Measurements from ENCODE around the gene TMEM106C.

The TMEM106C gene, protein sequence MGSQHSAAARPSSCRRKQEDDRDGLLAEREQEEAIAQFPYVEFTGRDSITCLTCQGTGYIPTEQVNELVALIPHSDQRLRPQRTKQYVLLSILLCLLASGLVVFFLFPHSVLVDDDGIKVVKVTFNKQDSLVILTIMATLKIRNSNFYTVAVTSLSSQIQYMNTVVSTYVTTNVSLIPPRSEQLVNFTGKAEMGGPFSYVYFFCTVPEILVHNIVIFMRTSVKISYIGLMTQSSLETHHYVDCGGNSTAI

DNA sequence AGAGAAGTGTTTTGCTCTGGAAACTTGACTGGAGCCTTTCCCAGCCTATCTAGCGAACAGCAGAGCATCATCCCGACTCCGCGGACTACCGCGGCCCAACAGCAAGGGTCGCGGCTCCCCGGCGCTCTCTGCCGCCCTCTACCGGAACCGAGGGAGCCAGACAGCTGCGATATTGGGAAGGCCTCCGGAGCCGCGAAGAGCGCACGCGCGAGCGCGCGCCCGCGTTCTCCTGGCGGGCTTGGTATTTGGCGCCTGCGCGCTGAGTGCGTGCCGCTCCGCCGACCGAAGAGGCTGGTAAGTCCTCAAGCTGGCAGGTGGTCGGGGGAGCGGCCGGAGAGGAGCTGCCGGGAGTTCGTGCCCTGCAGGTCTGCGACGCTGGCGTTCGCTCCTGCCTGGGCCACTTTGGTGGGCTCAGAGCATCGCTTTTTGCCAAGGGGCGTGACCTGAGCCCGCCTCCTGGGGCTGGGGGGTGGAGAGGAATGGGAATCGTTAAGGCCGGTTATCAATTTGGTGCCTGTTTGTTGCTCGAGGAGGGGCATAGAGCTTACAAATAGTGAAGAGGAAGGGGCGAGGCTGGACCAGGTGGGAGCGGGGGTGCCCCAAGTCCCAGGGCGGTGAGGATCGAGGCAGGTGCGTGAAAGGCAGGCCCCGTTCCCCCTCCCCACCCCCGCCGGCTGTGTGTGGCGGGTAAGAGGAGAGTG lies at the start of gene TMEM106C:
TMEM106C (plus strand) TSS at position 257 of the 701 bp plus-strand sequence. CDS start 641 bp downstream, outside the sequence.
- peak; percentile 81 for DNase-seq

DNA sequence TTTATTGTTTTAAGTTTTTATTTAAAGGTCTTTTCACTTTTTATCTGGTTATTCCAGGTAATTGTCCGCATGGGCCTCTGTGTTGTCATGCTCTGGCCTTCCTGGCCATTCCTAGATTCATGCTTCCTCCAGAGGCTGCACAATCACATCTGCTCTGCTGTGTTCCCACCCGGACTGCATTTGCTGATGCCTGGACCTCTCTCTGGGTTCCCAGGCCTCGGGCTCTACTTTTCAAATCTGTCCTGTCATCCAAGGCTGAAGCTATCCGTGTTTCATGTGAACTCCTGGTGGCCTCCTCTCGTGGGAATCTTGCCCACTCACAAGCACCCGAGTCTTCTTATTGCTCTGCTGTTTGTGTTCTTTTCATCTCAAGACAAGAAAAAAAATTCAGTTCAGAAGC lies 42.5 kb upstream of the TMEM106C start:
- no peak for DNase-seq

DNA sequence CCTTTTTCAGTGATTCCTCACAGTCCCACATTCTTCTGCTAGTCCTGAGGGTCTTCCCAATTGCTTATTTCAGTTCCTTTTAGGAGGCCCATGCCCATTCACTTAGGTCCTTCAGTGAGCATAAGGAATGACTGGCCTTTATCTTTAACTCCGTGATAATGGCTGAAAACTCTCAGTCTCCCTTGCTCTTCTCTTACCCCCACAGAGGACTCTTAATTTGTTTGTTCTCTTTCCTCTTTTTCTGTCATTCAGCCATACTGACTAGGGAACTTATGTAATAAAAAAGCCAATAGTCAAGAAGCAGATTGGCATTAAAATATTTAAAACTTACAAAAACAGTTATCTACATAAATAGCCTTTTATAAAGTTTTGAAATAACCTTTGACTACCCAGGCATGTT lies 41.5 kb upstream of the TMEM106C start:
- no peak for DNase-seq

DNA sequence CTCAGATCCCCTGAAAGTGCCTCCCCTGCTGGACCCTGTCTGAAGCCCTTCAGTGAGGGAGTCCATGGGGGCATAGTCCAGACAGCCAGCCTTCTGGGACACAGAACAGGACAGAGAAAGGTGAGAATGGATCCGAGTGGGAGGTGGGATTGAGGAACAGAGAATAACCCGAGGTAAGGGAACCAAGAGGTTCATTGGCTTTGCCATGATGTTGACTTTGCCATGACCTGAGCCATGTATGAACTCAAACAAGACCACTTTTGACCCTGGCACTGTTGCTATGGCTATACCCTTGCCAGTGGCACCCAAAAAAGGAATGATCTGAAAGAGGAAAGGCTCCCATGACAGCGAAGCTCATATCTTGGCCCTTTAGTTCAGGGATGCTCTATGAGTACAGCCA lies 36.0 kb upstream of the TMEM106C start:
- DNase-seq, result no peak

DNA sequence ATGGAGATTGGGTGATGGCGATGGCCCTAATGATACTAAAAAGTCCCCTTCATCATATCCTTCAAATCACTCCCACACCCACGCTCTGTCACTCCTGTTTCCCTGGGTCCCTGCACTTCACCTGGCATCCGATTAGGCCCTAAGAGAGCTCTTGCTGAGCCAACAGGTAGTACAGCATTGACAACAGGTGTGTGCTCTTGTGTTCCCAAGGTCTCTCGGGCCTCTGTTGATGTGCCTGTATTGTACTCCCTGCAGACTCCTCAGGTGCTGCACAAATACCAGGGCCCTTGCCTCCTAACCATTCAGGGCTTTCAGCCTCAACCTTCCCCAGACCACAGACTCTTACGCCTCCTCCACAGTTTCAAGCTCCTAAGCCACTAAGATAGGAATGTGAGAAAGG lies 32.8 kb upstream of the TMEM106C start:
- no peak for DNase-seq

DNA sequence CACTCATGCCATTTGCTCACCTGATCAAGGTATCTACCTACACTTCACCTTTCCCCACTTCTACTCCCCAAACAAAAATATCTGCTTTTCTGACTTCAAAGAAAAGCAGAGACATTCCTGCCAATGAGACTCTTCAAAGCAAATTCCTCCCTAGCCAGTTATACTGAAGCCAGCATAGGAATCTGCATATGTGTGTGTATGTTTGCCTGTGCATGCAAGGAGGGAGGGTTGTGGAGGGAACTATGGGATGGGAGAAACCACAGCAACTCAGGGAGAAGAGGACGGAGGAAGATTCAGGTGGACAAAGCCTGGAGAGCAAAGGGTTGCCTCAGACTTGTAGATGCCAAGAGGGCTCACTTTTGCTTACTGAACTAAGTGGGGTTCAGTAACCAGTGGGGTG lies 32.2 kb upstream of the TMEM106C start:
- no peak for DNase-seq

DNA sequence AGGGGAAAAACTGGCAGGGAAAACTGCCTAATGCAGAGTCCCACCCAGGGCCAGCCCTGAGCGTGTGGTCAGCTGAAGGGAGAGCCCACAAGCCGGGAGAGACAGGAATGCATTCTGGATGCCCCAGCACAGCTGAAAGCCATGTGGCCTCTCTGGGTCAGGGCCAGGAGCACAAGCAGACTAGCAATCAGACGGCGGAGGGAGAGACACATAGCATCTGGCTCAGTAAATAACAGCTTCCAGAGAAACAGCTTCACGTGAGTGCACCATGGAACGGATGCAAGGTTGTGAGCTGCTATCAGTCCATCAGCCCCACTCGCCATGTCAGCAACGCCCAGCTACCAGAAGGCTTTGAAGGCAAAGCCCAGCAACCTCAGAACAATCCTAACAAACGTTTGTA lies 28.2 kb upstream of the TMEM106C start:
- DNase-seq, result peak; percentile 67

DNA sequence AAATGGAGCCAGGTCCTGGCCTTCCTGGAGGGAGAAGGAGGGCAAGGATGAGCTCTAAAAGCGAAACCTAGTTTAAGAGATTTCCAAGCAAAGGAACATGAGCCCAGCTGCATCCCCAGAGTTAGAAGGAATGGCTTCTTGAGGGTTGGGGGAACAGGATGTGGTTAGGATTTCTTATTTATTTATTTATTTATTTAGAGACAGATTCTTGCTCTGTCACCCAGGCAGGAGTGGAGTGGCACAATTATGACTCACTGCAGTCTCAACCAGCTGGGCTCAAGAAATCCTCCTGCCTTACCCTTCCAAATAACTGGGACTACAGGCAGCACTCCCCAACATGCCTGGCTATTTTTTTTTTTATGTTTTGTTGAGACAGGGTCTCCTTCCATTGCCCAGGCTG lies 25.3 kb upstream of the TMEM106C start:
- no peak for DNase-seq

DNA sequence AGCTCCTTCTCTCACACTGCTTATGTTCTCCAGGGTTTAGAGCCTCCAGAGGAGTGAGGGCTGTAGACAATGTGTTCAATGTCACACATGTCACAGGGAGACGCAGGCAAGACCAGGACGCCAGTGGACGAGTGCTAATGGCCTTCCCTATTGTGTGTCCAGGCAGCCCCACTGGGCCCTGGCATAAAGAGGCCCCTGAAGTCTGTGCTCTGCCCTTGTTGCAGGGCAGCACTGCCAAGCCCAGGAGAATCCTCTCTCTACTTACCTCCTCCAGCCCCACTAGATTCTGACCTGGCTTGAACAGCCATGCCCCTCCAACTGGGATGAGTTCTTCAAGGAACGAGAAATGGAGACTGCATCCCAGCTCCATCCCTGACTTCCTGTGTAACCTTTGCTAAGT lies 24.8 kb upstream of the TMEM106C start:
- DNase-seq, result no peak

DNA sequence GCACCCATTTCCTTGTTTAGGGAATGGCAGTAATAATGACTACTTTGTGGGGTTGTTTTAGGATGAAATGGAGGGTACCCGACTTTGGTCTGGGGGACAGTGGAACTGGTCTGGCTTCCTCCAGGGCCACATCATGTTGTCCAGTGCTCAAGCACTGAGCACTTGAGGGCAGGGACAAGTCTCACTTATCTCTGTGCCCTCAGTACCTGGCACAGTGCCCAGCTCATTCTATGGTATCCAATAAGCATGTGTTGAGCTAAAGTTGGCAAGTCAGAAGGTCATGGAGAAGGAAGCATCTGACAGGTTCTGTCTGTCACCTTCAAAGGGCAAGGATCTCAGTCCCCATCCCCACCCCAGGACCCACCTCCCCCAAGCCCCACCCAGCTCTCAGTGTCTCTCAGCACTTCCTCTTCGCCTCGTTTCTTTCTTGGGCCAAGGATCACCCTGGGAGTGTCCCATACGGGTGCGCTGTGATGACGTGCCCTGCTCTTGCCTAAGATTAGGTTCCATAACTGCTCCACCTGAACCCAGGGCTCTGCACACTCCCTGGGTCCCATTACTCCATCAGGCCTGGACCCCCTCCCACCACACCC lies 24.3 kb upstream of the TMEM106C start:
- no peak for DNase-seq

DNA sequence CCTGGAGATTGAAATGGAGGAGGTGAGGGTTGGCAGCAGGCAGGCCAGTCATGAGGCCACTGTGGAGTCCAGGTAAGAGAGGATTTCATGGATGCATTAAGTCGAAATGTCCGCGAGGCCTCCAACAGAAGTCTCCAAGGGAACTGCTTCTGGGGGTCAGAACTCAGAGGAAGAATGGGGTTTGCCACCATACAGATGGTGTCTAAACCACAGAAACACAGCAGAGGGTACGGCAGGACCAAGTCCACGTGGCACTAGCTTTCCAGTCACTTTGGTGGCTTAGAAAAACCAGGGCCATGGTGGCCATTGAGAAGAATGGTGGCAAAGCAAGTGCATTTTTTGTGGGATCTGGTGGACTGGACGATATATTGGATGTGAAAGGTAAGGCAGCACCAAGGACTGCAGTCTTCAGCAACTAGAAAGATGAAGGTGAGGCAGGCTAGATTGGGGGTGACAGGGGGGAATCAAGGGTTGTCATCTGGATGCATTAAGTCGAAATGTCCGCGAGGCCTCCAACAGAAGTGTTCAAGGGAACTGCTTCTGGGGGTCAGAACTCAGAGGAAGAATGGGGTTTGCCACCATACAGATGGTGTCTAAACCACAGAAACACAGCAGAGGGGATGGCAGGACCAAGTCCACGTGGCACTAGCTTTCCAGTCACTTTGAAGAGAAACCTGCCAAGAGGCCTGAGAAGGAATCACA lies 22.5 kb upstream of the TMEM106C start:
- DNase-seq, result no peak

DNA sequence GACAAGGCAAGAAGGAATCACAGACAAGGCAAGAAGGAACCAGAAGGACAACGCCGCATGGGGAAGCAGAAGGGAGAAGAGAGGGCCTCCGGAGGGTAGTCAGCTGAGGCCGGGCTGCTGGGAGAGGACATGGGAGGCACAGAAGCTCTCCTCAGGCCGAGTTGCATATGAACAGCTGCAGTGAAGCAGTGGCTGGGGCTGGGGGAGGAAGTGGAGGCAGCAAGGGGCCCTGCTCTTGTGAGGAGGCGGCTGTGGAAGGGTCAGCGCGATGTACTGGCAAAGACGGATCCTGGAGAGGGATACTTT lies 22.0 kb upstream of the TMEM106C start:
- DNase-seq, result no peak

DNA sequence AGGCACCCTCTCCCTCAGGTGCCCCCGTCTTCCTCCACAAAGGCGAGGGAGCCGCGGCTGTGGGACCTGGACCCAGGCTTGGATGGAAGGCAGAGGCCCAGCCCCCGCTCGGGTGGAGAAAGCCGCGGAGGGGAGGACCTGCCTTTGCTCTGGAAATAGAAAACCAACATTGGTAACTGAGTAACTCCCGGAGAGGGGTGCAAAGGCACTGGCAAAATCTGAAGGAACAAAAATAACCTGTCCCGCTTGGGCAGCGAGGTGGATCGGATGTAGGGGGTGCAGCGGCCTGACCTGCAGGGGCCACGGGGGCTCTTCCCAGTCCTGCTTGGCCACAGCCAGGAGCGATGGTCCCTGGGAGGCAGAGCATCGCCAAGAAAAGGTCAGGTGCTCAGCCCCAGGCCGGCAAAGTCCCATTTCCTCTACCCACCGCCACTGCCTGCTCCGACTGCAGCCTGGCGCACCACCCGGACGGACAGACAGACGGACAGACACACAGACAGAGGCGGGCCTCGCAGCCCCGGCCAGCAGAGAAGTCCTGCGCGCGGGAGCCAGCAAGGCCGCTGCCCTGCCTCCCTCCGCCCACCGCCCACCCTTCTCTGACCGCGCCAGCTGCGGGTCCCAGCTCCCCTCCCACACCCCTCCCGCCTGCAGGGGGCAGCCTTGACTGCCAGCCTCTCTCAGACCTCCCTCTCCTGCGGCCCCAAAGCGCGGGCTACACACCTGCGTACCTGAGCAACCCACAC lies 21.4 kb upstream of the TMEM106C start:
- DNase-seq, result no peak

DNA sequence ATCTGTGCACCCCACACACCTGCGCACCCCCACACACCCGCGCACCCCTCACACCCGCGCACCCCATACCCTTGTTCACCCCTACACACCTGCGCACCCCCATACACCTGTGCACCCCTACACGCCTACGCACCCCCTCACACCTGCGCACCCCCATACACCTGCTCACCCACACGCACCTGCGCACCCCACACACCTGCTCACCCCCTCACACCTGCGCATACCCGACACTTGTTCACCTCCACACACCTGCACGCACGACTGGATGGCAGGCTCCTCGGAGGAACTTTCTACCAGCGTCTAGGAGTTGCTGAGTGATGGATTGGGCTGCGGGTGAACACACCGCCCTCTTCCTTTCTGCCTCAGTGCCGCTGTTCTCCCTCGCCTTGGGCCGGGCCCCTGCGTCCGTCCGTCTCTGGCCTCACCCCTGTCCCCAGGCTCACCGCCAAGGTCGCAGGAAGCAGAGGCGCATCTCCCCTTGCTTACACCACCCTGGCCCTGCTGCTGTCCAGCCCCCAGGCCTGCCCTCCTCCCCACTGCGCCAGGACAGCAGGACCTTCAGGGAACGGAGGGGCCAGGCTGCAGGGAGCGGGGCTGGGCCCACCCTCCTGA lies 20.7 kb upstream of the TMEM106C start:
- DNase-seq, result no peak

DNA sequence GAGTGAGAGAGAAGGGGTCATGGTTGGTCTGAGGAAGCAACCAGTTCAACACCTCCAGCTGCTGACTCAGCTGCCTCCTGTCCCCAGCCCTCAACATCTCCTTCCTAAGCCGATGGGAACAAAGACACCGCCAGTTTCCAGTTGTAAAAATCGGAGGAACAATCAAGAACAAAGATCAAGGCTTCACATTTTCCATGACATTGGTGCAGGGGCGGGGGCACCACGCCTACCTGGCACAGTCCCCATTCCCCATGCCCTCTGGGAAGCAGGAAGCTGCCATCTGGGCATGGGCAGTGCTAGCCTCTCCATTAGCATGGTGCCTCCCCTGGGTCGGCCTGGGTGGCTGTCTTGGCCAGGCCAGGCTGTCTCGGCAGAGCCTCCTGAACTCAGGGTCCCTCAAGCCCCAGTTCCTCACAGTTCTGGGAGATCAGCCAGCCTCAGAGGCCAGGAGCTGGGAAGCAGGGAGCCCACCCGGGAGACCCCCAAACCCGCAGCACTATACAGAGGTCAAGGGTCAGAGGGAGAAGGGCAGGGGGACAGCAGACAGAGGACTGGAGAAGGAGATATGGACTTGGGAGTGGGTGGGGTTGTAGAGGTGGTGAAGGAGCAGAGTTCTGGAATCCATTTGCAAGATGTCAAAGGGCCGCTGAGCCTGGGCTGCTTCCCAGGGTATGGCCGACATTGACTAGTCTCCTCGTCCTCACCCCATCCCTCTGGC lies 19.6 kb upstream of the TMEM106C start:
- no peak for DNase-seq

DNA sequence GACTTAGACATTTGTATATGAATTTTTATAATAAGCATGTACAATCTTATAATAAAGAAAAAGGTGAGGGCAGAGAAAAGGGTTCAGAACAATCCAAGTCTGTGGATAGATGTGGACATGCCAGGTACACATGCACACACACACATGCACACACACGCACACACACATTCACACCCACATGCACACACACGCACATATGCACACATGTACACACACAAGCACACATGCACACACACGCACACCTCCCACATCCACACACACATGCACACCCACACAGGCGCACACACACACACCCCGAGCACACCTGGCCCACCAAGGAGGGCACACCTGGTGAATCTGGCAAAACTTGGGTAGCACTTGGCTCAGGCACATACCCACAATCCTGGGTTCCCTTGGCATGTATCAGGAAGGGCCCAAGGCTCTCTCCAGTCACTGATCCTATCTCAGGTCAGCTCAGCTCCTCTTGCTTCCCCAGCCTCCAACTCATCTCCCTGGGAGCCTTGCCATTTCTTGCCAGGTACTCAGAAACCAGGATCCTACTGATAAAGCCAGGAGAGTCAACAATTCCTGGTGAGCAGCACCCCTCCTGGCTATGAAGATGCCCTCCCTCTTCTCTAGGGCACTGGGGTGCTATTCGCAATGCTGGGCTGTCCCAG lies 18.6 kb upstream of the TMEM106C start:
- no peak for DNase-seq

DNA sequence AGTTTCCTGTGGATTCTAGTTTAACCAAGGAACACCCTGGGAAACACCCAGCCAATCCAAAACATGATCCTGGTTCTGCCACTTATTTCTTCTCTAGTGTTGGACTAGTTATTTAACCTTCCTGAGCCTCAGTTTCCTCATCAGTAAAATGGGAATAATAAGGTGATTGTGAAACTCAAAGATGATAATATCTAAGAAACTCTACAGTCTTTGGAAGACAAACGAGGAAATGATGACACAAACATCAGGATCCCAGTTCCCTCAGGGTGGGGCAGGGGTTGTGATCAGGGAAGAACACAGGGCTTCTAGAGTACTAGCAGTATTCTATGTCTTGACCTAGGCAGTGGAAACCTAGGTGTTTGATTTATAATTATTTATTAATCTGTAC lies 18.1 kb upstream of the TMEM106C start:
- DNase-seq, result no peak

DNA sequence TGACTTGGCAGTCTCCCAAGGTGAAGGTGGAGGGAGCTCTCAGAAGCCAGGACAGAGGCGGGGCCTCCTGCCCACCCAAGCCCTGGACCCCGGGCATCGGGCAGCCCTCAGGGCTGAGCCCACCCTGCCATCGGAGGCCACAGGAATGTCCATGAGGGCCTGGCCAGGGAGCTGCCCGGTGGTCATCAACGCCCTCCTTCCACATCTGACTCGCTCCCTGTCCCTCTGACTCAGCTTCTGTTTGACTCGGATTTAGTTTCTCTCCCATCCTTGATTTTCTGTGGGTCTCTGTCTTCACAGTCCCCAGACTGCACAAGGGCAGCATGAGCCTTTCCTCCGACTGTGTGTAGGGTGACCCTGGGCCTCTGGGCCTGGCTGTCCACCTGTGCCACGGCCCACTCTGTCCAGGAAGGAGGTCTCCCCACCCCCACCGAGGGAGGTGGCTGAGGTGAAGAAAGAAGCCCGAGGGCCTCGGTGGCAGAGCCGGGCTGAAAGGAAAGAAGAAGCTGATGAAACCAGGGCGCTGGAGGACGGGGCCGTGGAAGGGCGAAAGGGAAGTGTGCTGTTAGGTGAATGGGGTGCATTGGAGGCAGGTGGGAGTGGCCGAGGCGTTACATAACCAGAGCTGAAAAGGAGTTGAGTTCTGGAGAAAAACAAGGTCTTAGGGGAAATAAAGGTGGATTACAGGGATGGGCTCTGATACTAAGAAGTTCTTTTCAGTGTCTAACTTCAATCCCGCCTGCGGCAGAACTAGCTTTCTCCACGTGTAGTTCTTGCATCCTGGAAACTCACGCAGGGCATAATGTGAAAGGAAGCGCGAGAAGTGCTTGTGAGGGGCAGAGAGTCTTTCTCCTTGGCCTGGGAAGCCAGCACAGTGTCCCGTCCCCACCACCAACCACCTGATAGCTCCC lies 16.7 kb upstream of the TMEM106C start:
- no peak for DNase-seq

DNA sequence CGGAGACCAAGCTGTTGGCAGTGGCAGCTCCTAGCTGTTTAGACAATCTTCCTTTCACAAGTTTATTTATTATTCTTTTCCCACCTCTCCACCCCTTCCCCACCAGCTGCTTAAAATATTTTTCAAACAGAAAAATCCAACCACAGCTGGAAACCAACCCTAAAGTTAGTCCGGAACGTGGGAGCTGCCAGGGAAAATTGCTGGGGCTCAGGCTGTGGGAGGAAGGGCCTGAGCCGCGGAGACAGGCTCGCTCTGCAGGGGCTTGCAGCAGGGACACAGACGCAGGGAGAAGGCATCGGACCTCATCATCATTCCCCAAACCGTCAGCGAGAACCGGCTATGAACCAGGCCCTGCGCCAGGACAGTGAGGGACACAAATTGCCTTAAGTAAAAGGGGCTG lies 16.1 kb upstream of the TMEM106C start:
- no peak for DNase-seq

Data from NCI-H1694 treated with DMSO at 0.1 percent for 48 hours (cell line).